KG1 (cell line): ENCODE results near the gene IL12RB2.

ENCODE experiments used
- DNase-seq: peaks from one replicate; lab custom pipeline; 2025; lab: John Stamatoyannopoulos, UW

The IL12RB2 gene

DNA sequence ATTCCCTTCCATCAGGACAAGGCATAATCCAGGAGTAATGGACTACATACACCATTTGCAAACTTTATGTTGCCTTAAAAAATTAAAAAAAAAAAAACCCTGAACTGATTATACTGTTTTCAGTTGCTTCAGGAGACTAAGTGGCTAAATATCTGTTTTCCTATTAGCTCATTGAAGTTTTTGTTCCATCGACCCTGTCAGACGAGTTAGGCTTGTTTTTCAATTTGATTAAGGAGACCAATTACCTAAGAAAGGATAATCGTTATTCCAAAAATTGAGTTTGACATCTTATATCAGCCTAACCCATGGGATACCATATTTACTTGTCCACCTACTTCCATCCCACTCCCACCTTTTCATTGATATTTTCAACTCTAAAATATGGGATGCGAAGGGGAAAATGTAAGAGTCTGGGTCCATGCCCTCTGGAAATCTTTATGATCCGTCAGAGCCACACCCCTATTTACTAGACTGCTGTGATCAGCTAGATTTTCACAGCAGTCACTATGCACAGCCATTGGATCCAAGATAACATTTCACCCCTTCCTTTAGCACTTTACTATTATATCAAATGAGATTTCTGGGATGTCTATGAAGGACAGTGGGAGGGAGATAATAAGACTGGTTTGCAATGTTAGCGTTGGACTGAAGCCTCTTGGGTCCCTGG lies 41.0 kb downstream of the IL12RB2 start:
- no peak for DNase-seq

GRCh38 chr1:67350783-67351182 lies 43.1 kb downstream of the IL12RB2 start:
- DNase-seq: no peak

DNA sequence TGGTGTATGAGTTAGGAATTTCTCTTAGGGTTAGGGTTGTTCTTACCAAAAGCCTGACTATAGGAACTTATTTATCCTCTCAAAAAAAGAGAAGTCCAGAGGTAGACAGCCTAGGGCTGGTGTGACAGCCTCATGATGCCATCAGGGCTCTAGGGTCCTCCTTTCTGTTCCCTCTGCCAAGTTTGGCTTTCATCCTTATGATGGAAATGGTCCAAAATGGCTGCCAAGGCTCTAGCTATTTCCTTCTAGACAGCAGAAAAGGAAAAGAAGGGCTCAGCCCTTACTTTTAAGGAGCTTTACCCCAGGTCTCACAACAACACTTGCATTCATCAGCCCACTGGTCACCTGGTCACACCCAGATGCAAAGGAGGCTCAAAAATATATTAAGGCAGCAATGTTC lies 44.5 kb downstream of the IL12RB2 start:
- DNase-seq: no peak

- DNase-seq: no peak
Measured at GRCh38 chr1:67355745-67356424, 48.2 kb downstream of the IL12RB2 start.

GRCh38 chr1:67359592-67359991 lies 51.9 kb downstream of the IL12RB2 start:
- DNase-seq: no peak

DNA sequence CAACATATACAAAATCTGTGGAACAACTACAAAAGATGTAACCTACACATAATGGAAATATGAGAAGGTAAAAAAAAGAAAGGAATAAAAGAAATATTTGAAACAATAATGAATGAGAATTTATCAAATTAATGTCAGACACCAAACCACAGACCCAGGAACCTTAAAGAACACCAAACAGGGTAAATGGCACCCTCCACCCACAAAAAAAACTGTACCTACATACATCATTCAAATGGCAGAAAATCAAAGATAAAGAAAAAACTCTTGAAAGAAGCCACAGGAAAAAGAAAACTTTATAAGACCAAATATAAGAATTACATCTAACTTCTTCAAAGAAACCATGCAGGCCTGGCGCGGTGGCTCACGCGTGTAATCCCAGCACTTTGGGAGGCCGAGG lies 54.0 kb downstream of the IL12RB2 start:
- DNase-seq: no peak

DNA sequence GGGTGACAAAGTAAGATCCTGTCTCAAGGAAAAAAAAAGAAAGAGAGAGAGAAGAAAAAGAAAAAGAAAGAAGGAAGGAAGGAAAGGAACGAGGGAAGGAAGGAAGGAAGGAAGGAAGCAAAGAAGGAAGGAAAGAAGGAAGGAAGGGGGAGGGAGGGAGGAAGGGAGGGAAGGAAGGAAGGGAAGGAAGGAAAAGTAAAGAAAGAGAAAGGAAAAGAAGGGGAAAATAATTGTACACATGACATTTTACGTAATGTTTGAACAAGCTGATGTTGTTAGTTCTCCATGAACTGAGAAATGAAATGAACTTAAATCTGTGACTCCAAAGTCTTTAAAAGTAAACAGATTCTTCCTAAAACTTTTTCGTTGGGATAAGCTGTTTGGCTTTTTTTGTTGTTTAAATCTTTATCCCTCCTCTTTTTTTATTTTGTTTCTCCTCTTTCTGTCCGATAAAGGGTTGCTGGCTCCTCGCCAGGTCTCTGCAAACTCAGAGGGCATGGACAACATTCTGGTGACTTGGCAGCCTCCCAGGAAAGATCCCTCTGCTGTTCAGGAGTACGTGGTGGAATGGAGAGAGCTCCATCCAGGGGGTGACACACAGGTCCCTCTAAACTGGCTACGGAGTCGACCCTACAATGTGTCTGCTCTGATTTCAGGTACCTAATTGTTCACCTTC lies 59.8 kb downstream of the IL12RB2 start:
- DNase-seq: no peak

GRCh38 chr1:67368046-67368514 lies 60.4 kb downstream of the IL12RB2 start:
- no peak for DNase-seq

GRCh38 chr1:67371043-67371442 lies 63.4 kb downstream of the IL12RB2 start:
- no peak for DNase-seq

GRCh38 chr1:67371681-67372080 lies 64.0 kb downstream of the IL12RB2 start:
- DNase-seq: no peak

DNA sequence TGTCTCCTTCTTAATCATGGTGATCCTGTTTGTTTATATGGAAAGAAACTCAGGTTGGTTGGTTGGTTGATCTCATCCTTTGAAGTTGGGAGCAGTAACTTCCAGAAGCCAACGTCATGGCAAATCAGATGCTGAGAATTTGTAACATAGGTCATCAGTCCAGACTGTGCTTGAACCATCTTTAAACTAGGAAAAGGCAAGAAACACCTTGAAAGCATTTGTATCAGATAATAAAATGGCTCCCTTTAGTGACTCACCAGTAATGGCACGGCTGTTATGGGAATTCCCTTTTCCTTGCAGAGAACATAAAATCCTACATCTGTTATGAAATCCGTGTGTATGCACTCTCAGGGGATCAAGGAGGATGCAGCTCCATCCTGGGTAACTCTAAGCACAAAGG lies 64.5 kb downstream of the IL12RB2 start:
- no peak for DNase-seq

DNA sequence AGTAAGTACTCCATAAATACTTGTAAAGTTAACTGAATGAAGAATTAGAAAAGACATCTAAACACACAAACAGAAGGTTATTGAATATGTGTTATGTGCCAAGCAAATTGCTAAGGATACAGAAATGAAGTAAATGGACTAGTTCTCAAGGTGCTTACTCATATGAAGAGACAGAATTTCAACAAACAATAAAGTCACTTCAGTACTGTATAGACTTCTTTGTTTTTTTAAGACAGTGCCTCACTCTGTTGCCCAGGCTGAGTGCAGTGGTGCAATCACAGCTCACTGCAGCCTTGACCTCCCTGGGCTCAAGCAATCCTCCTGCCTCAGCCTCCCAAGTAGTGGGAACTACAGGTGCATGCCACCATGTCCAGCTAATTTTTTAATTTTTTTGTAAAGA lies 65.2 kb downstream of the IL12RB2 start:
- DNase-seq: no peak

DNA sequence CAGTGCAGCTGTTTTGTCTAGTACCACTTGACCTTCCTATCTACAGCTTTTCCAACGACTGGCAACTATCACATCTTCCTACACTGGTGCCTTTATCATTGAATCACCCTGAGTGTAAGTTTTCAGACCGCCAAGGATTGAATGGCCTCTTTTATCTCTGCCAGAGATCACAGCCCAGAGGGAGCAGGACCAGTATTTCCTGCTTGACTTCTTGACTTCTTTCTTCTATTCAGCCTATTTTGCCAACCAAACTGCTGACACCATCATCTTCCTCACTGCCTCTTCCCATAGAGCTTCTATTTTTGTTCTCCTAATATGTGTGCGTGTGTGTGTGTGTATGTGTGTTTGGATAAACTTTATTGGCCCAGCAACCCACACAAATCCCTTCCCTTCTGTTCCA lies 68.7 kb downstream of the IL12RB2 start:
- no peak for DNase-seq

DNA sequence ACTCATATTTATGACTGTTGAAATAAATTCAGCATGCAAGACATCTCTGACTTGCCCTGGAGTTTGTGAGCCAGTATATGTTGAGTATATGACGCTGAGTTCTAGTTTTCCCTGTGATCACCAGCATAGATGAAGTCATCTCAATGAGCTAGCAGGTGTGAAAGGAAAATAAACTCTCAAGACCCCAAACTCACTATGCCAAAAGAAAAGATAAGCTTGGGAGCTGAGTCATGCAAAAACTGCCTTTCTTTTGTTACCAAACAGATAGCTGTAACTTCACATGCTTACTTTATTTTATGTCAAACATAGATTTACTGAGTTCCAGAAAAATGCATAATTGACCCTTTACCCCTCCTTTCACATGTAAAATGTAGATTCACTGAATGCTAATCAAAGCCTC lies 69.6 kb downstream of the IL12RB2 start:
- no peak for DNase-seq

GRCh38 chr1:67381154-67381553 lies 73.5 kb downstream of the IL12RB2 start:
- DNase-seq: no peak

- no peak for DNase-seq
Measured at GRCh38 chr1:67382292-67382691, 74.6 kb downstream of the IL12RB2 start.

DNA sequence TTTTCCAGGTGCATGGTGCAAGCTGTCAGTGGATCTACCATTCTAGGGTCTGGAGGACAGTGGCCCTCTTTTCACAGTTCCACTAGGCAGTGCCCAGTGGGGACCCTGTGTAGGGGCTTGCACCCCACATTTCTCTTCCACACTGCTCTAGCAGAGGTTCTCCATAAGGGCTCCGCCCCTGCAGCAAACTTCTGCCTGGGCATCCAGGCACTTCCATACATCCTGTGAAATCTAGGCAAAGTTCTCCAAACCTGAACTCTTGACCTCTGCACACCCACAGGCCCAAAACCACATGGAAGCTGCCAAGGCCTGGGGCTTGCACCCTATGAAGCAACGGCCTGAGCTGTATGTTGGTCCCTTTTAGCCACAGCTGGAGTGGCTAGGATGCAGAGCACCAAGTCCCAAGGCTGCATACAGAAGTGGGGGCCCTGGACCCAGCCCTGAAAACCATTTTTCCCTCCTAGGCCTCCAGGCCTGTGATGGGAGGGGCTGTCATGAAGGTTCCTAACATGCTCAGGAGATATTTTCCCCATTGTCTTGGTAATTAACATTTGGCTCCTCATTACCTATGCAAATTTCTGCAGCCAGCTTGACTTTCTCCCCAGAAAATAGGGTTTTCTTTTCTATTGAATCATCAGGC lies 76.4 kb downstream of the IL12RB2 start:
- DNase-seq: no peak

GRCh38 chr1:67390041-67390887 lies 82.6 kb downstream of the IL12RB2 start:
- no peak for DNase-seq

- no peak for DNase-seq
Measured at GRCh38 chr1:67393240-67393639, 85.6 kb downstream of the IL12RB2 start.

DNA sequence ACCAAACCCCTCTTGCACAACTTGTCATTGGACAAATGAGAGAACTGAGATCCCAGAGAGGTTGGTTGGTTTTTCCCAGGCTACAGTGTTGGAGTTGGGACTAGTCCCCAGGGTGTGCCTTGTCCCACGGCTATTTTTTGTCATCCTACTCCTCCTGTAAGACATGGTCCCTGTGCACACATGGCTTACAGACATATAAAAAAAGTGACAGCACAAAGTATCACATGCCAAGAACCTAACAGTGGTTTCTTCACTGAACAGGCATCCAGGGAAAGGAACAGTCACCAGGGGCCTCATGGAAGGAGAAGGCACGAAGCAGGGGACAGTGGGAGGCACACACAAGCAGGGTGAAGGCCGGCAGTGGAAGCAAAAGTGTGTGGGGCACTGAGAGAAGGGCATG lies 86.1 kb downstream of the IL12RB2 start:
- no peak for DNase-seq

GRCh38 chr1:67394548-67394947 lies 86.9 kb downstream of the IL12RB2 start:
- no peak for DNase-seq
